HG03460 (cell line): ENCODE data around the gene UBXN7.
"Not testable (repeated sequence)": the region's sequence is repeated elsewhere in the genome, so short reads cannot be mapped to it uniquely, and the experiment has no call there.

ENCODE experiments used
- ATAC-seq: cut with Tn5 transposase; IDR thresholded peaks from one replicate; pipeline ENCODE4 v1.9.1; 2021; ENCODE audit not compliant: unreplicated experiment

UBXN7 gene

DNA sequence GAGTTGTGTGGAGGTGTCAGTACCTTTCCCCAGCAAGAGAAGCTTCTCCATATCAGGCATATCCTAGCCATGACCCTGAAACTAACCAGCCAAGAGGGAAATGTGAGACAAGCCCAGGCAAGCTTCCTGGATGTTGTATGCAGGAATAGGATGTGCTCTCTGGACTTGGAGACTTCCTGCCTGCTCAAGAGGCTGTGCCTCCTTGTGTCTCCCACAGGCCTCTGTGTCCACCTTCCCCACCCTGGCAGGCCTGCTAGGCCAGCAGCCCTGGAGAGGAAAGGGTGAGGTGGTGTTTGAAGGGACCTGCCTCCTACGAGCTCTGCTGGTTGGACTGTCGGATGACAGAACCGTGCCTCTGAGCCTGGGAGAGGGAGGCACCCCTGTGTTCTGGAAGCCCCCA lies 112.1 kb downstream of the UBXN7 start:
- no peak for ATAC-seq

GRCh38 chr3:196317687-196318467 lies 114.3 kb downstream of the UBXN7 start, which contains the start of gene DYNLT2B:
Gene DYNLT2B, minus strand, starts transcription at chr3:196318240. Its CDS starts 88 bp downstream, at chr3:196318152.
- peak; percentile 81 for ATAC-seq

GRCh38 chr3:196316799-196317686 lies 115.2 kb downstream of the UBXN7 start:
- not testable (repeated sequence) for ATAC-seq

GRCh38 chr3:196315821-196316220 lies 116.4 kb downstream of the UBXN7 start:
- ATAC-seq, result no peak

DNA sequence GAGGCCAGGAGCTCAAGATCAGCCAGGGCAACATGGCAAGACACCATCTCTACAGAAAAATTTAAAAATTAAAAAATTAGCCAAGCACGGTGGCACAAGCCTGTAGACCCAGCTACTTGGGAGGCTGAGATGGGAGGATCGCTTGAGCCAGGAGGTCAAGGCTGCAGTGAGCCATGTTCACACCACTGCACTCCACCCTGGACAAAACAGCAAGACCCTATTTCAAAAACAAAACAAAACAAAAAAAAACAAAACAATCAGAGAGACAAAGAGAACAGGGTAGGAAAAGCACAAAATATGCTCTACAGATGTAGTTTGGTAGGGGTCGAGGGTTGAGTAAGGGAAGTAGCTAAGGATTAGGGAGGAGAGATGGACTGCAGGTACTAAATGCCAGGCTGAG lies 117.6 kb downstream of the UBXN7 start:
- ATAC-seq, result no peak

DNA sequence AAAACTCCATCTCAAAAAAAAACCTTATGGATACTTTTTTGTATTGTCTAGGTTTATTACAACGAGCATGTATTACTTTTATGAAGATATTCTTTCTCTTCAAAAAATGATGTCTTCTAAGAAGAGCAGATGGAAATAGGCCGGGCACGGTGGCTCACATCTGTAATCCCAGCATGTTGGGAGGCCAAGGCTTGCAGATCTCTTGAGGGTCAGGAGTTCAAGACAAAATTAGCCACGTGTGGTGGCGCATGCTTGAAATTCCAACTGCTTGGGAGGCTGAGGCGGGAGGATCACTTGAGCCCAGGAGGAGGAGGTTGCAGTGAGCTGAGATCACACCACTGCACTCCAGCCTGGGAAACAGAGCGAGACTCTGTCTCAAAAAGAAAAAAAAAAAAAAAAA lies 118.1 kb downstream of the UBXN7 start:
- ATAC-seq, result not testable (repeated sequence)

DNA sequence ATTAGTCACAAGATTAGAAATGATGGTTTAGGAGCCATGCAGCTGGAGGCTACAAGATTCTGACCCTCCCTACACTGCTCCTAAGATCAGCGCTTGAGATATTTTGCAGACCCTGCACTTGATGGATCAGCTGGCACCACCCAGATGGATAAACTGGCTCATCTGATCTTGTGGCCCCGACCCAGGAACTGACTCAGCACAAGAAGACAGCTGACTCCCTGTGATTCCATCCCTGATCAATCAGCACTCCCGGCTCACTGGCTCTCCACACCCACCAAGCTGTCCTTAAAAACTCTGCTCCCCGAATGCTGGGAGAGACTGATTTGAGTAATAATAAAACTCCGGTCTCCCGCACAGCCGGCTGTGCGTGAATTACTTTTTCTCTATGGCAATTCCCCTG lies 129.3 kb downstream of the UBXN7 start:
- ATAC-seq, result not testable (repeated sequence)

DNA sequence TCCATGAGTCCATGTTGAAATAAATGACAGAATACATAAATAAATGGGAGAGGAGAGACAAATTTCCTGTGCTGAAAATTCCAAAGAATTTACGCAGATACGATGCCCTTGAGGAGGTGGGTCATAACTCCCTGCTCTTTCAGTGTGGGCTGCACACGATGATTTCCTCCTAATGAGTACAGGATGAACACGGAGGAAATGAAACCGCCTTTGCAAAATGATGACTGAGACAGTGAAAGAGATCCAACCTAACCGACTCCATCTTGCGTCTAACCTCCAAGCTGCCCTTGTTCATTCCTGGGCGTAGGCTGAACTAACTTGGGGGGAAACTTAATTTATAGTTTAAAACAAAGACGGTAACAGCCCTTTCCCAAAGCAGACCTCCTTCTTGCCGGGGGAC lies 129.7 kb downstream of the UBXN7 start:
- not testable (repeated sequence) for ATAC-seq

DNA sequence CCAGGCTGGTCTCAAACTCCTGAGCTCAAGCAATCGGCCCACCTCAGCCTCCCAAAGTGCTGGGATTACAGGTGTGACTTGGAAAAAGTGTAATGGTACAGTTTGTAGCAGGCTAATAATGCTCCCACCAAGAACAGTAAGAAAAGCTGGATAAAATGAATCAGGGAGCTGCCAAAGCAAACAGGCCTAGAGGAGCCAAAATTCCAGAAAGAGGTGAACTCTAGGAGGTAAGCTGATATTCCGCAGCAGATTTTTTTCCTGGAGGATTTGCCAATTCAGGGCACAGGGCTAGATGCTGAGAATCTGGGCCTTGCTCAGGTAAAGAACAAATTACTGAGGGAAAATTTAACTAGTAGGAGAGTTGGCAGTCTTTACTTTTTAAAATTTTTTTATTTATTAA lies 133.7 kb downstream of the UBXN7 start:
- ATAC-seq, result no peak
